ENCODE measurements around the gene LRFN5. TPM values are rescaled to one million over a fixed set of nuclear protein-coding genes. Genes with fewer than 3 reads are reported as not detected.

Gene LRFN5
- total and polyA plus RNA-seq, 7 donors = 0.06 to 1.3 (median 0.27) TPM

DNA sequence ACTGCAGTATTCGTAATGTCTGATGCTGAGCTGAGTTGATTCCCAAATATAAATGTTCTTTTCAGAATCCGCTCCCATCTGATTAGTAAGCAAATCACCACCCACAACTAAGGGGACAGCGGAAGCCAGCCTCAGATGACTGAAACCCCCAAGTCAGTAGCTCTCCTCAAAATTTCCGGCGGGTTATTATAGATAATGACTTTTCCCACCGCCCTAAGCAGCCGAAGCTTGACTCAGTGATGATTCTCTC is 469 bp upstream of the LRFN5 start:
- ATAC-seq (peak in 1 of 4 donors; percentile 8), DNase-seq (no peak)
- H3K27me3 ChIP-seq (ENCODE audit: insufficient read depth in 3 of 3, low read length in 2 of 3) = peaks cover 5 to 64% (median 25%) of the 10 kb centered on the region in 3 donors
- intact Hi-C loops (cut with DNase I) = no loop called here
- no peaks in the 10 kb centered on the region for H3K9me3 ChIP-seq
- H3K27ac ChIP-seq = no peak overlapping the region
- no peaks in the 10 kb centered on the region for H3K4me1 ChIP-seq
- WGBS, 3 donors = 1 to 3% (median 2%) methylated on average over 7 of the region's 7 CpGs
- H3K4me3 ChIP-seq = peak overlapping the region; percentile 64
- TF ChIP-seq, protein P1, sequence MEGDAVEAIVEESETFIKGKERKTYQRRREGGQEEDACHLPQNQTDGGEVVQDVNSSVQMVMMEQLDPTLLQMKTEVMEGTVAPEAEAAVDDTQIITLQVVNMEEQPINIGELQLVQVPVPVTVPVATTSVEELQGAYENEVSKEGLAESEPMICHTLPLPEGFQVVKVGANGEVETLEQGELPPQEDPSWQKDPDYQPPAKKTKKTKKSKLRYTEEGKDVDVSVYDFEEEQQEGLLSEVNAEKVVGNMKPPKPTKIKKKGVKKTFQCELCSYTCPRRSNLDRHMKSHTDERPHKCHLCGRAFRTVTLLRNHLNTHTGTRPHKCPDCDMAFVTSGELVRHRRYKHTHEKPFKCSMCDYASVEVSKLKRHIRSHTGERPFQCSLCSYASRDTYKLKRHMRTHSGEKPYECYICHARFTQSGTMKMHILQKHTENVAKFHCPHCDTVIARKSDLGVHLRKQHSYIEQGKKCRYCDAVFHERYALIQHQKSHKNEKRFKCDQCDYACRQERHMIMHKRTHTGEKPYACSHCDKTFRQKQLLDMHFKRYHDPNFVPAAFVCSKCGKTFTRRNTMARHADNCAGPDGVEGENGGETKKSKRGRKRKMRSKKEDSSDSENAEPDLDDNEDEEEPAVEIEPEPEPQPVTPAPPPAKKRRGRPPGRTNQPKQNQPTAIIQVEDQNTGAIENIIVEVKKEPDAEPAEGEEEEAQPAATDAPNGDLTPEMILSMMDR (IDR thresholded peaks at IDR 0.05) = no peak
- H3K36me3 ChIP-seq (ENCODE audit: insufficient read depth in 1 of 2, low read depth in 1 of 2) = no peaks in the 10 kb centered on the region

DNA sequence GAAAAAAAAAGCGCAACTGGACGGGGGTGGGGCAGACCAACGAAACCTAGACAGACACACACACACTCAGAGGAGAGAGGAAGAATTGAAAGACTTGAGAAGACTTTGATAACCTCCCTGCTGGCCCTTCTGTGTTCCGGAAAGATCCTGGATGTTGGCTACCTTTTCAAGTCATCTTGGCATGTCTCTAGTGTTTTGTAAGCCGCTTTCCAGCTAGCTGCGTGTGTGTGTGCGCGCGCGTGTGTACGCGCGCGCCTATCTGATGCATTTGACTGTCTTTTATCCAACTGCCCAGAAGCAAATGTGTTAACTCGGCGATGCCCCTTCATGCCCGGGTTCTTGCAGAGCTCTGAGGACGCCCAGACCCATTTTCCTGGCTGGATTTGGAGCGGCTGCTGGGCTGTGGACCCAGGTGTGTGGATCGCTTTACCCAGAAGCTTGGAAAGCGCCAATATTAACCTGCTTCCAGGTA is 664 bp downstream of the LRFN5 start:
- TF ChIP-seq, protein P1 (IDR thresholded peaks at IDR 0.05) = no peak
- 1% methylated on average over 21 of the region's 21 CpGs for WGBS, 3 donors
- Histone ChIP-seq H3K36me3 (ENCODE audit: insufficient read depth in 1 of 2, low read depth in 1 of 2) (no peaks in the 10 kb centered on the region), H3K4me1 (no peaks in the 10 kb centered on the region), H3K27ac (no peak overlapping the region), H3K9me3 (no peaks in the 10 kb centered on the region), H3K27me3 (ENCODE audit: insufficient read depth in 3 of 3, low read length in 2 of 3) (peaks cover 5 to 64% (median 25%) of the 10 kb centered on the region in 3 donors), H3K4me3 (peak overlapping the region; percentile 64)
- intact Hi-C loops (cut with DNase I) = no loop called here
- peak in 2 of 4 donors; percentile 12 to 21 for ATAC-seq
- DNase-seq = peak in 1 of 2 donors; percentile 30

DNA sequence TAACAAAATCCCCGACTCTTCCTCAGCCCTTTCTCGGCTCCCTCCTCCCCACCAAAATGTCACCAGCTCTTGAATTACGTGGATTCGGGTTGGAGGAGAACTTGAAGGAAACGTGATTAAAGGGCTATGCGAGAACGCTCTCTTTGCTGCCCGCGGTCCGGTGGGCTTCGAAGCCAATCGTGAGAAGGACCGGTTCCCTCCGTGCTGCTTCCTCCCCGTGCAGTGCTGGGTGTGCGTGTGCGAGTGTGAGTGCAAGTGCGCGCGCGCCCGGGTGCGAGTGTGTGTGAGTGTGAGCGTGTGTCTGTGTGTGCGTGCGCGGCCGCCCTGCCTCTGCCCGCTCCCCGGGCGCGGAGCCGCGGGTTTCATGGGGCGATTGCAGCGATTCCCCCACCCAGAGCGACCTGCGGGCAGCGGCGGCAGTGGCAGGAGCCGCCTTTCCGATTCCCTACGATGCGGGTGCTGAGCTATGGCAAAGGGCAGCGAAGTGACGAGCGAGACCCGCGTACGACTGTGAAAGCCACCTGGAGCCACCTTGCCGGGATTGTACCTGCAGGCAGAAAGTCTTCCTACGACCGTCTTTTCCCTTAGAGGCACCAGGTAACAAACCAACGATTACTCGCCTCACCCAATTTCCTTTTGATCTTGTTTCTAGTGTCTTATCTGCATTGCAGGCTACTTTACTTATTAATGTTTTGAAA is 1.4 kb downstream of the LRFN5 start:
- DNase-seq (peak; percentile 21 to 28), ATAC-seq (no peak)
- H3K9me3 ChIP-seq = no peaks in the 10 kb centered on the region
- peaks cover 5 to 64% (median 25%) of the 10 kb centered on the region in 3 donors for H3K27me3 ChIP-seq (ENCODE audit: insufficient read depth in 3 of 3, low read length in 2 of 3)
- H3K4me1 ChIP-seq = no peaks in the 10 kb centered on the region
- no peak overlapping the region for H3K27ac ChIP-seq
- no peaks in the 10 kb centered on the region for H3K36me3 ChIP-seq (ENCODE audit: insufficient read depth in 1 of 2, low read depth in 1 of 2)
- 1% methylated on average over 47 to 55 of the region's 55 CpGs for WGBS, 3 donors
- TF ChIP-seq, protein P1 (IDR thresholded peaks at IDR 0.05) = no peak
- H3K4me3 ChIP-seq = peak overlapping the region; percentile 64
- intact Hi-C loops (cut with DNase I) = no loop called here

DNA sequence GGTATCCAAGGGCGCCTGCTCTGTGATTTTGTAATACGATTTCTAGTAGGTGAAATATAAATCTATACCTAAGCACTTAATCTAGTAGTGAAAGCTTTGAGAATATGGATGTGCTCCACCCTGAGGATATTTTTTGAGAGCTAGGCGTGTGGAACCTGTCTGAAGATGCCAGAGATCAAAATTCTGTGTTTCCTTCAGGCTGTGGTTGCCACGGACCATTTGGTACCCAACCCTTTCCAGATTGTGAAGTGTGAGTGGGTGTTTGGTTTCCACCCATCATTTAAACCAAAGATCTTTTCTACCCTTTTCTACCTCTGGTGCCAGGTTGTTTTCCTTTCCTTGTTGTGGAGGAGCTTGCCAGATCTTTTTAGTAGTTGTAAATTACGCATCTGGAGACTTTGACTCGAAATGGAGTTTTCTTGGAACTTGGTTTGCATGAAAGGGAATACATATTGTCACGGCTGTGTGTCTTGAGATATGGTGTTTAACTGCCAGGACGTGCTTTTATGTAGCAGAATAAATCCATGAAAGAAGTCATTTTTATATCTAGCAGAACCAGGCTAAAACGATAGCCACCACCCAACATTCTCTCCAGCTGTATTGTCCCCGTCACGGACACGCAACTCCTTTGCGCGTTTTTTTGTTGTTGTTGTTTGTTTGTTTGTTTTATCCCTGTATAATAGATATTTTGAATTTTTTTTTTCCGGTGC is 2.2 kb downstream of the LRFN5 start:
- ATAC-seq = no peak
- TF ChIP-seq, protein P1 (IDR thresholded peaks at IDR 0.05) = no peak
- intact Hi-C loops (cut with DNase I) = no loop called here
- Histone ChIP-seq H3K4me3 (peak overlapping the region; percentile 64), H3K27ac (no peak overlapping the region), H3K9me3 (no peaks in the 10 kb centered on the region), H3K27me3 (ENCODE audit: insufficient read depth in 3 of 3, low read length in 2 of 3) (peaks cover 5 to 64% (median 25%) of the 10 kb centered on the region in 3 donors), H3K4me1 (no peaks in the 10 kb centered on the region), H3K36me3 (ENCODE audit: insufficient read depth in 1 of 2, low read depth in 1 of 2) (no peaks in the 10 kb centered on the region)
- DNase-seq = no peak
- 6 to 10% (median 9%) methylated on average over 15 of the region's 15 CpGs for WGBS, 3 donors
